Activated CD8-positive, alpha-beta memory T cell treated with anti-CD3 and anti-CD28 coated beads for 48 hours (primary cell): Measurements from ENCODE around the gene DCP1B.

Experiments used
- DNase-seq, 3 experiments: peaks; one replicate each; pipeline ENCODE4 v3.0.0-alpha.2; 2020; ENCODE audit warnings: low read depth in 2 of 3, low spot score in 2 of 3

Gene DCP1B

GRCh38 chr12:2017546-2018337 is 13.5 kb upstream of the DCP1B start:
- no peak for DNase-seq

DNA sequence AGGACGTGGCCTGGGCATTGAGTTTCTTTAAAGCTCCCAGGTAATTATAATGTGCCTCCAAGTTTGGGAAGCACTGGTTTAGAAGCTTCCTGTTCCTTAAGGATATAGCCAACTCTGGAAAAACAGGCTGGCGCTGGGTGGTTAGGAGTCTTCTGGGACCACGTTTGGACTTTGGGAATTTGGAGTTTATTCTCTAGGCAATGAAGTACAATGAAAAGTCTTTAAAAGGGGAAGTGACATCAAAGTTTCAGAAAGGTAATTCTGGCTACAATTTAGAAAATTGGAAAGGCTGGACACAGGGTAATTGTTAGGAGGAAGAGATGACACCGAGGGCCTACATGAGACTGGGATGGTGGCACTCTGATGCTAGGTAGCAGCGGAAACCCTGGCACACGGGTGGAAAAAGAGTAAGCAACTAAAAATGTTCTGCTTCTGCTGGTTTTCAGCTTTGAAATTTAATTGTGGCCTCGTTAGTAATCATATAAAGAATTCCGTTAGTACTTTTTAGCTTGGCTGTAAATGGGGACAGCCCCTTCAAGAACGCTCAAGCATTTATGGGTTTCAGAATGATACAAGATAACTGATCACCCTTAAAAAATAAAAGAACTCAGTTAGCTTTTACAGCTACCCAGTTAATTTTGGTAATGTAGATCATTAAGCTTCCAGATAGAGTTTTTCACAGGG is 12.7 kb upstream of the DCP1B start:
- no peak for DNase-seq

GRCh38 chr12:2014231-2014630 is 10.0 kb upstream of the DCP1B start:
- DNase-seq: no peak

- no peak for DNase-seq
Observed at GRCh38 chr12:2013527-2014223, 9.4 kb upstream of the DCP1B start.

GRCh38 chr12:2013086-2013485 is 8.8 kb upstream of the DCP1B start:
- DNase-seq: no peak

DNA sequence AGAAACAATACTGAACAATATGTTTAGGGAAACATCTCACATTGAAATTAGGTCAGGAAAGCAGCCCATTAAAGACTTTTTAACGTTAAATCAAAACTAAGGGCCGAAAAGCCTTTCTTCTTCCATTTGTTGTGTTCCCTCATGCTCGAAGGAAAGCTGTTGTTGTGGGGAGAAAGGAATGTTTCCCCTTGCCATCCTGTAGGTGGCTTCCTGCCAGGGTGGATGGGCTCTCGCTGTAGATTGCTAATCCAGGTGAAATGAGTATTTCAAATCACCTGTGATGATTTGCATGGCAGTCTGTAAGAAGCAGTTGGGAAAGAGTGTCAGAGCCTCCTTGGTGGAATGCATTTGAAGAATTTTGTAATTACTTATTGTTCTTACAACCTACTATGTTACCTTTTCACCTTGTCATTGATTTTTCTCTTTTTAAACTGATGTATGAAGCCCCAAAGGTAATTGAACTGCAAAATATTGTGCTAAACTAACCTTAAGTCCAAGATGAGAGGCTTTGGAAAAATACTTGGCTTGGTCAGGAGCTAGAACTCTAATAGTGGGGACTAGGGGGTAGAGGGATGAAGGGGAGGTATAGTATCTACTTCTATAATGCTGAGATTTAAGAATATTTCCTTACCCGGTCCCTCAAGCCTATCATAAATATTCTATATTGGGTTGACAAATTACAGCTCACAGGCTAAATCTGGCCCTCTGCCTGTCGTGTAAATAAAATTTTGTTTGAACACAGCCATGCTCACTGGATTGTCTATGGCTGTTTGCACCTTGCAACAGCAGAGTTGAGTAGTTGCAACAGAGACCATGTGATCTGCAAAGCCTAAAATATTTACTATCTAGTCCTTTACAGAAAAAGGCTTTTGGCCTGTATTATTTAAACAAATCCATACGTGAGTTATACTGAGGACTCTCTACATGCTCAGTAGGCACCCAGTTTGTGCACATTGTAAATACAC is 7.7 kb upstream of the DCP1B start:
- DNase-seq: no peak

DNA sequence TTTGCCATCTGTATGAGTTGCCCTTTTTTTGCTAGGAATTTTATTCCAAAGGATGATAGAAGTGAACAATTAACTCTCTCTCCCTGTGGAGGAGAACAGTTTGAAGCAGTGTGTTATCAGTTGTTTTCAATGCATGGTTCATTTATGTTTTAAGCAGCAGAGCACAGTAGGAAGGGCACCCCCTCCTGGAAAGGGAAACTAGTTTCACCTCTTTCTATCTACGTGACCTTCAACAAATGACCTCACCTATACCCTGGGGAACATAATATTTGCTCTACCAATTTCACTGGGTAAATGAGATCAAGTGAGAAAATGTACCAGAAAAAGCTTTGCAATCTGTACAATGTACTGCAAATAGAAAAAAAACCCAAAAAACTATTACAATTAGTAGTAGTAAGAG is 5.4 kb upstream of the DCP1B start:
- DNase-seq: no peak

GRCh38 chr12:2008677-2009076 is 4.4 kb upstream of the DCP1B start:
- no peak for DNase-seq

- DNase-seq: no peak
Observed at GRCh38 chr12:2003676-2004112, 563 bp downstream of the DCP1B start.

DNA sequence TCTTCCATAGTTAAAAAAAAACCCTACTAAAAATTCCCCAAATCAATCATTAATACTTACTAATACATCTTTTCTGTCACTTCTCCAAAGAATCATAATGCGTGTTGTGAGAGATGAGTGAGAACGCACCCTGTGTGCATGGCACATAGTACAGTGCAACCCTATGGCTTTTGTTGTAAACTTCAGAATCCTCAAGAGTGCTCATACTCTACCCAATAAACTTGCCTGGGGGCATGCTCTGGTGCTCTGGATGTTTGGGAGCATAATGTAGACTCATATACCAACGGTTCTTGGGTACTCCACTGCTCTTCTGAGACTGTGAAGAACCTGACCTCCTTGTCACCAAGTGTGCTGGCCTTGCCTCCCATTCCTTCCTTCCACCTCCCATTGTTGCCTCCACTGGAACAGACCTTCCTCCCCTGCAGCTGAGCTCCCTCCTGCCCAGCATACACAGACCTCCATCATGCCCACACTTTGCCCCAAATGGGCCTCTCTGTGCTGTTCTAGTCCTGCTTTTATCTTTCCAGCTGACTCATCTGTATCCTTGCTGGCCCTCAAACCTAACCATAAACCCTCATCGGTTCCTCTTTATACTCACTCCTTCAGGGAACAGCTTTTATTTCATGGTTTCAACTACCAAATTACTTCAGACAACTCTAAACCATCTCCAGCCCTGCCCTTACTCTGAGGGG is 8.9 kb downstream of the DCP1B start:
- no peak for DNase-seq

GRCh38 chr12:1994429-1995143 is 9.7 kb downstream of the DCP1B start:
- no peak for DNase-seq

GRCh38 chr12:1993871-1994371 is 10.3 kb downstream of the DCP1B start:
- no peak for DNase-seq

DNA sequence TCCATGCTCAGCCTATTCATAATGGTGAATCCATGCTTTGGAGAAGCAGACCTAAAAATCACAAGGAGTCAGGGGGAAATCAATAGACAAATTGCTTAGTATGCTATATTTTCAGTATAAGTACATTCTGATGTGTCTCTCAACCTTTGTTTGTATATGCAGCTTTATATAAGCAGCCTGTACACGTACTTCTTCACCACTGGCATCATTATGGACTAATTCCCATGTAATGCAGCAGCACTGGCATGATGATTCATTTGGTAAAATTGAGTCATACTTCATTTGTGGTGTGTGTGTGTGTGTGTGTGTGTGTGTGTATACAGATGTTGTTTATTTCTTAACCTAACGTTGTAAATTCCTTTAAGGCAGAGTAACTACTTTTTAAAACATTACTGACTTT is 10.9 kb downstream of the DCP1B start:
- DNase-seq: no peak

- DNase-seq: no peak
Observed at GRCh38 chr12:1992732-1993131, 11.5 kb downstream of the DCP1B start.

- DNase-seq: no peak
Observed at GRCh38 chr12:1989111-1989510, 15.1 kb downstream of the DCP1B start.

GRCh38 chr12:1984759-1985158 is 19.5 kb downstream of the DCP1B start:
- no peak for DNase-seq

DNA sequence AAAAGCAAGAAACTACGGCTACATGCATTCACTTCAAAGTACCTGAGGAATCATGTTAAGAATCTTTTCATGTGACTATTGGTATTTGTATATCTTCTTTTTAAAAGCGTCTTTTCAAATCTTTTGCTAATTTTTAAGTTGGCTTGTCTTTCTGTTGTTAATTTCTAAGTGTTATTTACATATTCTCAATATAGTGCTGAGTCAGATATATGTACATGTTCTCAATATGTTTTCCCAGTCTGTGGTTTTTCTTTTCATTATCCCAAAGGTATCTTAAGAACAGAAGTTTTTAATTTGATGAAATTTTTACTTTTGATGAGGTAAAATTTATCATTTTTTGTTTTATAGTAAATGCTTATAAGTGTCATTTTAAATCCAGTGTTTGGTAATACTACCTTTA is 24.0 kb downstream of the DCP1B start:
- DNase-seq: no peak

GRCh38 chr12:1978078-1978862 is 26.0 kb downstream of the DCP1B start:
- no peak for DNase-seq

GRCh38 chr12:1977588-1977987 is 26.7 kb downstream of the DCP1B start:
- no peak for DNase-seq
